ENCODE results near the gene CADM2.

Gene CADM2

DNA sequence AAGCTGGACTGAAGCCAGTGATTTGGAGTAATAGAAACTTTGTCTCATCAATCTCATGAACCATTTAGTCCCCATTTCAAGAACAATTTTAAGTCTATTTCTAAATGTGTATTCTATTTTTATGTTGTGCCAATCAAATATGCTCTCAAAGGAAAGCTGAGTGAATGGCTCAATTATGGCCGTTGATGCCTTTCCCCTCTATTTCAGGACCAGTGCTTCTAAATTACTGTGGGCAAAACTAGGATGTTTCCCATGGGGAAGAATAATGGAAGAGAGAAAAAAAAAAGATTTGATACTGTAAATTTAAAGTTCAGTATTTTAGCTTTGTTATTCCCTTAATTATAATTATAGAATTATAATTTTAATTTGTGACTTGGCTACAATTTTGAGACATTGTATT is 110.1 kb downstream of the CADM2 start:
- H3K4me3 ChIP-seq (ENCODE audit: low read depth, low read length): no peak overlapping the region
- TF ChIP-seq, protein P1, sequence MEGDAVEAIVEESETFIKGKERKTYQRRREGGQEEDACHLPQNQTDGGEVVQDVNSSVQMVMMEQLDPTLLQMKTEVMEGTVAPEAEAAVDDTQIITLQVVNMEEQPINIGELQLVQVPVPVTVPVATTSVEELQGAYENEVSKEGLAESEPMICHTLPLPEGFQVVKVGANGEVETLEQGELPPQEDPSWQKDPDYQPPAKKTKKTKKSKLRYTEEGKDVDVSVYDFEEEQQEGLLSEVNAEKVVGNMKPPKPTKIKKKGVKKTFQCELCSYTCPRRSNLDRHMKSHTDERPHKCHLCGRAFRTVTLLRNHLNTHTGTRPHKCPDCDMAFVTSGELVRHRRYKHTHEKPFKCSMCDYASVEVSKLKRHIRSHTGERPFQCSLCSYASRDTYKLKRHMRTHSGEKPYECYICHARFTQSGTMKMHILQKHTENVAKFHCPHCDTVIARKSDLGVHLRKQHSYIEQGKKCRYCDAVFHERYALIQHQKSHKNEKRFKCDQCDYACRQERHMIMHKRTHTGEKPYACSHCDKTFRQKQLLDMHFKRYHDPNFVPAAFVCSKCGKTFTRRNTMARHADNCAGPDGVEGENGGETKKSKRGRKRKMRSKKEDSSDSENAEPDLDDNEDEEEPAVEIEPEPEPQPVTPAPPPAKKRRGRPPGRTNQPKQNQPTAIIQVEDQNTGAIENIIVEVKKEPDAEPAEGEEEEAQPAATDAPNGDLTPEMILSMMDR (conservative IDR thresholded peaks at IDR 0.05; ENCODE audit: low read depth, low read length): no peak
- no peak for DNase-seq (ENCODE audit: low read depth)

DNA sequence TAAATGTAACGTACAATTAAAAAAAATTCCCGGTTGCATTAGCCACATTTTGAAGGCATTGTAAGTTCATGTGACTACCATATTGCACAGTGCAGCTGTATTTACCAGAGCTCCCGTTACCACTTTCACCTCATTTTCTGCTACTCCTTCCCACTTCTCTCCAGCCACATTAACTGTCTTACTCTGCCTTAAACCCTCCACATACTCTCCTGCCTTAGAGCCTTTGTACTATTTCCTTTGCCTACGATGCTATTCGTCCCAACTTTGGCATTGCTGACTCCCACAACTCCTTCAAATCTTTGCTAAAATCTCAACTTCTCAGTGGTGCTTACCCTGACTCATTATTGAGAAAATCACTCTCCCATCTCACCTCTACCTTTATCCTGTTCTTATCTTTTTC is 115.2 kb downstream of the CADM2 start:
- TF ChIP-seq, protein P1 (conservative IDR thresholded peaks at IDR 0.05; ENCODE audit: low read depth, low read length): no peak
- no peak overlapping the region for H3K4me3 ChIP-seq (ENCODE audit: low read depth, low read length)
- no peak for DNase-seq (ENCODE audit: low read depth)

- no peak for DNase-seq (ENCODE audit: low read depth)
- TF ChIP-seq, protein P1 (conservative IDR thresholded peaks at IDR 0.05; ENCODE audit: low read depth, low read length): no peak
- no peak overlapping the region for H3K4me3 ChIP-seq (ENCODE audit: low read depth, low read length)
Observed at GRCh38 chr3:85075663-85076062, 116.9 kb downstream of the CADM2 start.

DNA sequence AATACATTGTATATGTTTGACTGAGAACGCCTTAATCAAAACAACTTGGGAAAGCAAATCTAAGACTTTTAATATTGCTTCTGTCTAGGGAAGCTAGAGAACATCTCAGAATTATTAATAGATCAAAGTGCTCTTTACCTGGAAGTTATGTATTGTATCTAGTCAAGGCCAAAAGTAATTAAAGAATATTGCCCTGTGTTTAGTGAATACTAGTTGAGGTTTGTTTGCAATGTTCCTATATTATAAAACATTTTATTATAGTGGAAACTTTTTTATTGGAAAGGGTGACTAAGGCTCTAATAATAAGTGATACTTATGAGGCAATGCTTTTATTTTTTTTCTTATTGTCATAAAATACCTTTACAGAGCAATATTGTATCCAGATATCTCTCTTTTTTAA is 118.2 kb downstream of the CADM2 start:
- TF ChIP-seq, protein P1 (conservative IDR thresholded peaks at IDR 0.05; ENCODE audit: low read depth, low read length): no peak
- no peak overlapping the region for H3K4me3 ChIP-seq (ENCODE audit: low read depth, low read length)
- DNase-seq (ENCODE audit: low read depth): no peak

DNA sequence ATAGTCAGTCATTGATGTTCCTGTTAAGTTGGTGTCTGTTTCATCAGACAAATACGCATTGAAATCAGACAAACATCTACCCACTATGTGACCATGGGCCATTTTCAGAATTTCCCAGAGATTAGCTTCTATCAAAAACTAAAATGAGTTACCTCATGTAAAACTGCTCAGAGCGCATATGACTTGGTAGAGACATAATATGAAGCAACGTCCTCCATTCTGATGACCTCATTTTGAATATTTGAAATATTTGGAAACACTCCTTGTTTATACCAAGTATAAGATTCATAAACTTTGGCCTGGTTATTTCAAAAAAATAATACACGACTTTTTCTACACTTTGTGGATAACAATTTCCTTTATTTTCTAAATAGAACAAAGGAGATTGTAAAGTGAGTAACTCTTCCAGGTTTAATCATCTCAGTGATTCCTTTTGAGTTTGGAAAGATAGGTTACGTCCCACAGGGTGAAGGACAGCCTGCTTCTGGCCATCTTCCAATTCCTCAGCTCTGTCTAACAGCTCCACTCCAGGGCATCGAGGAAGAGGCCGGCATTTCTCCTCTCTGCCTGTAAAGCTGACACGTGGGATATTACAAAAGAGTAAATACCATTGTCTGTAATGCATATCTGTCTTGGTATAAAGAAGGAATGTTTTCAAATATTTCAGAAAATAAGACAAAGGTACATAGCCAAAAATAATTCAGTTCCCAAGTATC is 122.6 kb downstream of the CADM2 start:
- H3K4me3 ChIP-seq (ENCODE audit: low read depth, low read length): no peak overlapping the region
- TF ChIP-seq, protein P1 (conservative IDR thresholded peaks at IDR 0.05; ENCODE audit: low read depth, low read length): peak; percentile 13
- peak; percentile 94 for DNase-seq (ENCODE audit: low read depth)

- no peak for DNase-seq (ENCODE audit: low read depth)
- H3K4me3 ChIP-seq (ENCODE audit: low read depth, low read length): no peak overlapping the region
- TF ChIP-seq, protein P1 (conservative IDR thresholded peaks at IDR 0.05; ENCODE audit: low read depth, low read length): no peak
Observed at GRCh38 chr3:85090495-85090894, 131.7 kb downstream of the CADM2 start.

DNA sequence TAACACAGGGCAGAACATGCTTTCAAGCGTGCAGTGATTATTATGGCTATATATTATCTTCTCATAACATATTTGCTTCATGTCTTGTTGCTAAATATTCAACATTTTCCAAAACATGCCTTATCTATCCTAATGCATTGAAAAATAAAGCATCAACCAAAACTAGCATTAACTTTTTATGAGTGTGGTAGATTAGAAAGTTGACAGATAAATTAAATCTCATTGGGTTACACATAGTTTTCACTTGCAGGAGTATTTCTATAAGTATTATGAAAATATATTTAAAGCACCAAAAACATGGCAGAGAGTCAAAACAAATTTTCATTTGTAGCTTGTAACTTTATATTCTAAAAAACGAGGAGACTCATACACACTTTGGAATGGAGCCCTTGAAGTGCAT is 141.5 kb downstream of the CADM2 start:
- TF ChIP-seq, protein P1 (conservative IDR thresholded peaks at IDR 0.05; ENCODE audit: low read depth, low read length): no peak
- DNase-seq (ENCODE audit: low read depth): no peak
- no peak overlapping the region for H3K4me3 ChIP-seq (ENCODE audit: low read depth, low read length)

All from choroid plexus epithelial cell (primary cell).